ENCODE results near the gene TIFAB. TPM values are rescaled to one million over a fixed set of nuclear protein-coding genes. Genes with fewer than 3 reads are reported as not detected.

TIFAB gene
- polyA plus RNA-seq, 1 donor from 2014 or later: not detected

GRCh38 chr5:135402031-135402430 is 50.1 kb downstream of the TIFAB start:
- Histone ChIP-seq H3K4me2 (ENCODE audit: low read length) (no peak overlapping the region), H2AFZ (ENCODE audit: low read depth, low read length) (no peak overlapping the region), H4K20me1 (ENCODE audit: insufficient read depth) (no peaks in the 10 kb centered on the region), H3F3A (ENCODE audit: insufficient read depth, low read length, poor library complexity, severe bottlenecking) (no peaks in the 10 kb centered on the region), H3K9me3 (ENCODE audit: low read length) (no peaks in the 10 kb centered on the region), H3K27ac (ENCODE audit: low read length) (no peak overlapping the region), H3K79me2 (replicated peaks; ENCODE audit: insufficient read depth, low read length) (peaks cover 23% of the 10 kb centered on the region), H3K36me3 (ENCODE audit: insufficient read depth, low read length) (no peaks in the 10 kb centered on the region), H3K27me3 (ENCODE audit: insufficient read depth, low read depth, low read length) (no peaks in the 10 kb centered on the region), H3K4me3 (ENCODE audit: low read length) (no peak overlapping the region), H3K9ac (ENCODE audit: low read length) (no peak overlapping the region), H3K9me2 (ENCODE audit: insufficient read depth, low read length) (no peaks in the 10 kb centered on the region)
- no peak for TF ChIP-seq MXI1 (conservative IDR thresholded peaks at IDR 0.05; ENCODE audit: poor library complexity, severe bottlenecking)
- no peak for TF ChIP-seq RAD21 (conservative IDR thresholded peaks at IDR 0.05)
- TF ChIP-seq, protein P1, sequence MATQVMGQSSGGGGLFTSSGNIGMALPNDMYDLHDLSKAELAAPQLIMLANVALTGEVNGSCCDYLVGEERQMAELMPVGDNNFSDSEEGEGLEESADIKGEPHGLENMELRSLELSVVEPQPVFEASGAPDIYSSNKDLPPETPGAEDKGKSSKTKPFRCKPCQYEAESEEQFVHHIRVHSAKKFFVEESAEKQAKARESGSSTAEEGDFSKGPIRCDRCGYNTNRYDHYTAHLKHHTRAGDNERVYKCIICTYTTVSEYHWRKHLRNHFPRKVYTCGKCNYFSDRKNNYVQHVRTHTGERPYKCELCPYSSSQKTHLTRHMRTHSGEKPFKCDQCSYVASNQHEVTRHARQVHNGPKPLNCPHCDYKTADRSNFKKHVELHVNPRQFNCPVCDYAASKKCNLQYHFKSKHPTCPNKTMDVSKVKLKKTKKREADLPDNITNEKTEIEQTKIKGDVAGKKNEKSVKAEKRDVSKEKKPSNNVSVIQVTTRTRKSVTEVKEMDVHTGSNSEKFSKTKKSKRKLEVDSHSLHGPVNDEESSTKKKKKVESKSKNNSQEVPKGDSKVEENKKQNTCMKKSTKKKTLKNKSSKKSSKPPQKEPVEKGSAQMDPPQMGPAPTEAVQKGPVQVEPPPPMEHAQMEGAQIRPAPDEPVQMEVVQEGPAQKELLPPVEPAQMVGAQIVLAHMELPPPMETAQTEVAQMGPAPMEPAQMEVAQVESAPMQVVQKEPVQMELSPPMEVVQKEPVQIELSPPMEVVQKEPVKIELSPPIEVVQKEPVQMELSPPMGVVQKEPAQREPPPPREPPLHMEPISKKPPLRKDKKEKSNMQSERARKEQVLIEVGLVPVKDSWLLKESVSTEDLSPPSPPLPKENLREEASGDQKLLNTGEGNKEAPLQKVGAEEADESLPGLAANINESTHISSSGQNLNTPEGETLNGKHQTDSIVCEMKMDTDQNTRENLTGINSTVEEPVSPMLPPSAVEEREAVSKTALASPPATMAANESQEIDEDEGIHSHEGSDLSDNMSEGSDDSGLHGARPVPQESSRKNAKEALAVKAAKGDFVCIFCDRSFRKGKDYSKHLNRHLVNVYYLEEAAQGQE (IDR thresholded peaks at IDR 0.05; ENCODE audit: borderline replicate concordance): no peak
- TF ChIP-seq EP300 (conservative IDR thresholded peaks at IDR 0.05; ENCODE audit: poor library complexity, severe bottlenecking): no peak
- no peak for TF ChIP-seq CTCF (IDR thresholded peaks at IDR 0.05; ENCODE audit: poor library complexity, severe bottlenecking)
- no peak for TF ChIP-seq TAF1 (IDR thresholded peaks at IDR 0.05; ENCODE audit: low read depth)
- no peak for TF ChIP-seq SMC3 (conservative IDR thresholded peaks at IDR 0.05; ENCODE audit: poor library complexity)
- no peak for TF ChIP-seq EZH2 (IDR thresholded peaks at IDR 0.05; ENCODE audit: borderline replicate concordance, insufficient read depth, low read length, poor library complexity, severe bottlenecking)
- no peak for TF ChIP-seq POLR2AphosphoS5 (IDR thresholded peaks at IDR 0.05)

- no peaks in the 10 kb centered on the region for H3K27me3 ChIP-seq (ENCODE audit: insufficient read depth, low read depth, low read length)
- no peak overlapping the region for H2AFZ ChIP-seq (ENCODE audit: low read depth, low read length)
- no peak overlapping the region for H3K4me2 ChIP-seq (ENCODE audit: low read length)
- no peak overlapping the region for H3K27ac ChIP-seq (ENCODE audit: low read length)
- TF ChIP-seq, protein P1 (IDR thresholded peaks at IDR 0.05; ENCODE audit: borderline replicate concordance): no peak
- no peak for TF ChIP-seq MXI1 (conservative IDR thresholded peaks at IDR 0.05; ENCODE audit: poor library complexity, severe bottlenecking)
- no peak for TF ChIP-seq EZH2 (IDR thresholded peaks at IDR 0.05; ENCODE audit: borderline replicate concordance, insufficient read depth, low read length, poor library complexity, severe bottlenecking)
- TF ChIP-seq SMC3 (conservative IDR thresholded peaks at IDR 0.05; ENCODE audit: poor library complexity): no peak
- no peak for TF ChIP-seq POLR2AphosphoS5 (IDR thresholded peaks at IDR 0.05)
- no peak for TF ChIP-seq CTCF (IDR thresholded peaks at IDR 0.05; ENCODE audit: poor library complexity, severe bottlenecking)
- no peak for TF ChIP-seq RAD21 (conservative IDR thresholded peaks at IDR 0.05)
- no peak for TF ChIP-seq EP300 (conservative IDR thresholded peaks at IDR 0.05; ENCODE audit: poor library complexity, severe bottlenecking)
- H3K9me3 ChIP-seq (ENCODE audit: low read length): no peaks in the 10 kb centered on the region
- no peak overlapping the region for H3K9ac ChIP-seq (ENCODE audit: low read length)
- no peaks in the 10 kb centered on the region for H3F3A ChIP-seq (ENCODE audit: insufficient read depth, low read length, poor library complexity, severe bottlenecking)
- peaks cover 33% of the 10 kb centered on the region for H3K79me2 ChIP-seq (replicated peaks; ENCODE audit: insufficient read depth, low read length)
- H4K20me1 ChIP-seq (ENCODE audit: insufficient read depth): no peaks in the 10 kb centered on the region
- H3K9me2 ChIP-seq (ENCODE audit: insufficient read depth, low read length): no peaks in the 10 kb centered on the region
- H3K4me3 ChIP-seq (ENCODE audit: low read length): no peak overlapping the region
- H3K36me3 ChIP-seq (ENCODE audit: insufficient read depth, low read length): no peaks in the 10 kb centered on the region
Observed at GRCh38 chr5:135400866-135401265, 51.3 kb downstream of the TIFAB start.

Measured in neural cell (in vitro differentiated cells).